HG03469 (cell line): Measurements from ENCODE around the gene TMEM229B.

ENCODE experiments used
- ATAC-seq: cut with Tn5 transposase; IDR thresholded peaks from one replicate; pipeline ENCODE4 v1.9.1; 2021; ENCODE audit warnings: mild to moderate bottlenecking, moderate library complexity, moderate number of reproducible peaks; ENCODE audit not compliant: unreplicated experiment

The TMEM229B gene

DNA sequence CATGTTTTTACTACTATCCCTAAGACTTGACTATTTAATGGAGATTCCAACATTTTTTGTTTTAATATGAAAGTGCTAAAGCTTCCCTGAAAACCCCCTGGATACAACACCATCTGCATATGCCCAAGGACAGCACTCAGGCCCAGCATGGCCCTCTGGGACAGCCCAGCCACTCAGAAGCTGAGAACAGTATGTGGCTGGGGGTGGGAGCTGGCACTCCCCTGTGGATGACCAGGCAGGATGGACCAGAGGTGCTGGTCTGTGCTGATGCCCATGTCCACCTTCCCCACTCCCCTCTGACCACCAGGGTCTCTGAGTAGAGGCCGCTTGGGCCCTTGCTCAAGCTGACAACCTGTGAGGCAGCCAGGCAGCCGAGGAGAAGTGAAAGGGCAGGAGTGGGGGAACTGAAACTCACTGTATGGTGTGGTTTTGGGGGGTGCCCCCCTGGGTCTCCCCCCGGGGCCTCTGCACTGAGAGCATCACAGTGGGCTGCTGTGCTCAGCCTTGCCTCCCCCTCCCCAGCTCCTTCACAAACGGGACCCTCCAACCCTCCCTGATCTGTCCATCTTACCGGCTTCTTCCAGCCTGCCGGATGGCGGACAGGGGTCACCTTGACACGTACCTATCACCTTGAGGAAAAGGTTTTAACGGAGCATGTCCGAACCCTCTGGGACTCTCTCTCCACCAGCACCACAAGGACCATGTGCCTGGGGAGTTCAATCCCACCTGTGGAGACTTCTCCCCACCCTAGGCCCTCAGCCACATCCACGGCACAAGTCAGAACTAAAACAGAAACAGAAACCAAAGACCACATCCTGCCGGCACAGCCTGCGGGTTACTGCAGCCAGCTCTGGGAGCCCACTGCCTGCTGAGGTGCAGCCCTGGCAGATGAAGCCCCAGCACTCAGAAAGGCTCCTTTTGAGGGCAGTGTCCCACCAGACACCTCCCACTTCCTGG, at the start of gene TMEM229B:
Gene TMEM229B (minus strand): TSS at position 785 of the 957 bp plus-strand sequence. CDS start 14,798 bp downstream, outside the sequence.
- peak; percentile 83 for ATAC-seq

DNA sequence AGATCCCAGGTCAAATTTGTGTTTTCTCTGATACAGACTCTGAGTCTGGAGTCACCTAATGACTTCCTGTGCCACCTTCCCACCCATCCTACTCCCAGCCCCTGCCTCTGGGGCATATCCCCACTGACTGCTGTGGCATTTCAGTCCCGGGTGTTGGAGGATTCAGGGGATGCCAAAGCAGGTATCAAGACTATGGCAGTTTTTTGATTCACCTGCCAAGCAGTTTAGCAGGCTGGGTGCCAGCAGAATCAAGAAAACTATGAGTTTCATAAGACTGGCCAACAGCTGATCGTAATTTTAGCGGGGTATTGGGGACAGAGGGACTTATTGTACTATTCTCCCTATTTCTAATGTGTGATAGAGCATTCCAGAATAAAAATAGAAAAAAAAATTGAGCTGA, 49.2 kb upstream of the TMEM229B start:
- ATAC-seq: no peak

DNA sequence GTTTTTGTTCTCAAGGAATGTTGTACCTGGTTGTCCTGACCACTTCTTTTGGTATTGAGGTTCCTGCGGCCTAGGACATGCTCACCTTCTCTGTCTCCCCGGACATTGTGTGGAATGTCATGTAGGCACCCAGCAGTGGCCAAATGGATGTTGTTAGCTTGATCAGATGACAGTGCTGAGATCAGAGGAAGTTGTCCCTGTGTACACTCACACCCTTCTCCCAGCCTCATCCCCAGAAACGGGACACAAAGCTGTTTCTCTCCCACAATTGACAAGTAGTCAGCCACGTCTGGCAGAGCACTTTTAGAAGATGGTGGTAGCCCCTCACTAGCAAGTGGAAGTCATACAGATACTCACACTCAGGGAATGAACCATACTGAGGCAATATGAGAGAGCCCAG, 47.6 kb upstream of the TMEM229B start:
- ATAC-seq: no peak

- ATAC-seq: no peak
Measured at GRCh38 chr14:67533754-67534085, 45.2 kb upstream of the TMEM229B start.

GRCh38 chr14:67532998-67533753, 44.7 kb upstream of the TMEM229B start, which contains the start of gene PLEKHH1:
PLEKHH1 (plus strand) TSS chr14:67533290; CDS start chr14:67541868, 8,578 bp downstream.
- ATAC-seq: no peak

DNA sequence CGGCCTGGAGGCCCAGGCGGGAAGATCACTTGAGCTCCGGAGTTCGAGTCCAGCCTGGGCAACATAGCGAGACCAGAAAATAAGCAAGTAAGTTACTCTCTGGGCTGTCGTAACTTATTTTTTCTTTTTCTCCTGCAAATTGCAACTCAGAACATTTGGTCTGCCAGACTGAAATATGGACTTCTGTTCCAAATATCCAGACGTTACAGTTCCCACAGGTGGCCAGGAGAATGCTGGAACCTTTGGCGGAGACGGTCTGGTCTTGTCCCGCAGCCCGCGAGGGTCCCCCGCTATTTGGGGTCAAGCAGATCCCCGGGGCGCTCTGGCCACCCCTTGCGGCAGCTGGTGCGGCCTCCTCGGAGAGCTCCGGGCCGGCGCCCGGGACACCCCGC, 44.1 kb upstream of the TMEM229B start:
- no peak for ATAC-seq

- ATAC-seq: no peak
Measured at GRCh38 chr14:67529947-67530935, 41.7 kb upstream of the TMEM229B start.

- ATAC-seq: no peak
Measured at GRCh38 chr14:67528276-67528675, 39.8 kb upstream of the TMEM229B start.

GRCh38 chr14:67527756-67528155, 39.2 kb upstream of the TMEM229B start:
- ATAC-seq: no peak

- ATAC-seq: no peak
Measured at GRCh38 chr14:67526676-67527459, 38.3 kb upstream of the TMEM229B start.

DNA sequence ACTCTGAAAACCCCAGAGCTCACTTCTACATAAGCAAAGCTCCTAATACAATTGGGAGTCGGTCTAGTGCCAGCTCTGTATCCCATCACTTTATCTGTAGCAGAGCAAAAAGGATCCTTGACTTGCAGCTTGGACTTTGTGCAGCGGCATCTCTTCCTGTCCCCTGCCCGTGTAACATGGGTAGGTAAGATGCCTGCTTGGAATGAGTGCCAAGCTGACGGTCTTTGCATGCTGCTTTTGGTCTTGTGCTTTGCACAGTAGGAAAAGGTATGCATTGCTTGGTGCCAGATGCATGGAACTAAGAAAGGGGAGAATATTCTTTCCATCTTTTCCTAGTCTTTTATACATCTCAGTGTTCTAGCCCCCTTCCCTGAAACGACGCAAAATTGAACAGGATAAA, 37.7 kb upstream of the TMEM229B start:
- no peak for ATAC-seq

GRCh38 chr14:67525389-67525788, 36.9 kb upstream of the TMEM229B start:
- ATAC-seq: no peak

GRCh38 chr14:67524634-67524963, 36.1 kb upstream of the TMEM229B start:
- ATAC-seq: no peak

DNA sequence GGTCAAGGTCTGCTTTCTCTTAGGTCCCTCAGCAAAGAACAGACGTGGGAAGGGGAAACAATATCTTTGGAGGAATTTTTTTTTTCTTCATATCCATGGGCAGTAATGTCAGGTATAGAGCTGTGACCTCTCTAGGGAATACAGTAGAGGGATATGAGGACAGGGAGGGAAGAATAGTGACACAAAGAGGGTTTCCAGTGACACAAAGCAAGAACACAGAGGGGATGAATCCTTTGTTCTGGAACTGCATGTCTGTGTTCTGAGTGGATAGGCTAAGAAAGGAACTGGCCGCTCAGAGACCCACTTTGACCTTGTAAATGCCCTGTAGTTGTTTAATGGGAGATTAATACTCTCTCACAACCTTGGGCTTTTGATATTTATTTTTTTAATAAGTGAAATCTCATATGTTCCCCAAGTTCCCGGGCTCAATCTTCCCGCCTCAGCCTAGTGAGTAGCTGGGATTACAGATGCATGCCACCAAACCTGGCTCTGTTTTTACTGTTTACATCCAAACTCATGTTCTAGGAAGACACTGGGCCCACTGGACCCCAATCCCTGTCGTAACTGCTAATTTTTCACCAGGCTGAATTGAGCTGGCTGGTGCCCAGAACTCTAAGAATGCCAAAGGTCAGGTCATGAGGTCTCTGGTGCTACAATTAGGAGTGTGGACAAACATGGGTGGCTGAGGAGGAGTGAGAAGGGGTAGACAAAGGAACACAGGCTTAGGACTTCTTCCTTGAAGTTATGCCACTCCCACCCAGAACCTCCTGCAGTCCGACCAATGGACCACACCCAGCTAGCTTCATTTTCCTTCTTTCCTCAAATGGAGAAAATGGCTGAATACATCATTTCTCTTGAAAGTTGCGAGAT, 35.5 kb upstream of the TMEM229B start:
- ATAC-seq: no peak

DNA sequence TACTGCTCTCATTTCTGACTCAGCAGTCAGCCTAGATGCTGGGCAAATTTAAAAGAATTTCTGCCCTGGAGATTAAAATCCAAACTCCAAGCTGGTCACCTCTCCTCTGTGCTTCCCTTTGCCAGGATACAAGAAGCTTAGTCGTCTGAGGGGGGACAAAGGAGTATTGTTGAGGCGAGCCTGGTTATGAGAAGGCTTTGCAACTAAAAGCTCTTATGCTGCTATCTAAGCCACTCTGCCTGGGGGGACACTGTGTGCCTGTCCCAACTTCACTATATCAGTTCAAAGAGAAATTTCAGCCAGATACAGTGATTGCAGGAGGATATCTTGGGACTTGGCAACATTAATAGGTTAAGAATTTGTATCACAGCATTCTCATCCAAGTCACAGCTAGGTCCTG, 33.7 kb upstream of the TMEM229B start:
- no peak for ATAC-seq

DNA sequence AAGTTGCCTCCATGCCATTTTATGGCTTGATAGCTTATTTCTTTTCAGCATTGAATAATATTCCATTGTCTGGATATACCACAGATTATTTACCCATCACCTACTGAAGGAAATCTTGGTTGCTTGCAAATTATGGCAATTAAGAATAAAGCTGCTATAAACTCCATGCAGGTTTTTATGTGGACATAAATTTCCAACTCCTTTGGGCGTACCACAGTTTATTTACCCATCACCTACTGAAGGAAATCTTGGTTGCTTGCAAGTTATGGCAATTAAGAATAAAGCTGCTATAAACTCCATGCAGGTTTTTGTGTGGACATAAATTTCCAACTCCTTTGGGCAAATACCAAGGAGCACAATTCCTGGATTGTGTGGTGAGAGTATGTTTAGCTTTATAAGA, 32.0 kb upstream of the TMEM229B start:
- ATAC-seq: no peak

- ATAC-seq: no peak
Measured at GRCh38 chr14:67519406-67519805, 30.9 kb upstream of the TMEM229B start.

DNA sequence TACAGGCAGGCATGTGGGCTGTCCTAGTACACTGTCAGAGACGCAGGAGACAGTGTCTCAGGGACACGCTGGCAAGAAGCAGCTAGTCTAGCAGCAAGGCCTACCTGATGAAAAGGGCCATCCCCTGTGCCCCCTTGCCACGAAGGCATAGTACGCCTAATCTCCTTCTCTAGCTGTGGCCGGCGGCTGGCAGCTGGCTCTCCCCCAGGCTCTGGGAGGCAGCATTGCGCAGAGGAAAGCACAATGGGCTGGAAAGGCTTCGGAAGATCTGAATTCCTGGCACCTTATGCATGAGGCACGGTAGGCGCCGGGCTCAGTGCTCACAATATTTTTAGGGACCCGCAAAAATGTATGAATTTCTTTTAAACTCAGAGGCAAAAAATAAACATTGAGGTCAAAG, 28.6 kb upstream of the TMEM229B start:
- ATAC-seq: no peak

- no peak for ATAC-seq
Measured at GRCh38 chr14:67516676-67517075, 28.2 kb upstream of the TMEM229B start.
